HUES64 (cell line): ENCODE measurements around the gene CLK2.
"Not testable (repeated sequence)": the region's sequence is repeated elsewhere in the genome, so short reads cannot be mapped to it uniquely, and the experiment has no call there.

Source experiments
- H3K27ac ChIP-seq: 2 replicates; pipeline ENCODE4 v1.7.0; 2013; ENCODE audit warnings: low read depth, low read length, inconsistent platforms
- H3K27me3 ChIP-seq: 2 replicates; pipeline ENCODE4 v1.6.1; 2013; ENCODE audit warnings: mild to moderate bottlenecking, low read length; ENCODE audit not compliant: insufficient read depth
- H3K36me3 ChIP-seq: 2 replicates; pipeline ENCODE4 v1.6.1; 2013; ENCODE audit warnings: mild to moderate bottlenecking, low read length; ENCODE audit not compliant: insufficient read depth
- H3K4me1 ChIP-seq: 2 replicates; pipeline ENCODE4 v1.6.1; 2013; ENCODE audit warnings: mild to moderate bottlenecking, low read length, moderate library complexity; ENCODE audit not compliant: insufficient read depth
- H3K4me3 ChIP-seq: 2 replicates; pipeline ENCODE4 v1.5.1; 2013; ENCODE audit warnings: mild to moderate bottlenecking, low read length, moderate library complexity
- H3K9ac ChIP-seq: 2 replicates; pipeline ENCODE4 v1.6.1; 2013; ENCODE audit warnings: mild to moderate bottlenecking, low read depth, low read length
- H3K9me3 ChIP-seq: 2 replicates; pipeline ENCODE4 v1.6.1; 2013; ENCODE audit warnings: low read depth, low read length; ENCODE audit not compliant: insufficient read depth
- WGBS: fragments of 150-250, 120-280 bp; methylation state at CpG from one replicate; pipeline ENCODE4 v1.1.7; 2013; ENCODE audit warnings: missing lambda C conversion rate; 5-methylcytosine and 5-hydroxymethylcytosine counted together

Gene CLK2

DNA sequence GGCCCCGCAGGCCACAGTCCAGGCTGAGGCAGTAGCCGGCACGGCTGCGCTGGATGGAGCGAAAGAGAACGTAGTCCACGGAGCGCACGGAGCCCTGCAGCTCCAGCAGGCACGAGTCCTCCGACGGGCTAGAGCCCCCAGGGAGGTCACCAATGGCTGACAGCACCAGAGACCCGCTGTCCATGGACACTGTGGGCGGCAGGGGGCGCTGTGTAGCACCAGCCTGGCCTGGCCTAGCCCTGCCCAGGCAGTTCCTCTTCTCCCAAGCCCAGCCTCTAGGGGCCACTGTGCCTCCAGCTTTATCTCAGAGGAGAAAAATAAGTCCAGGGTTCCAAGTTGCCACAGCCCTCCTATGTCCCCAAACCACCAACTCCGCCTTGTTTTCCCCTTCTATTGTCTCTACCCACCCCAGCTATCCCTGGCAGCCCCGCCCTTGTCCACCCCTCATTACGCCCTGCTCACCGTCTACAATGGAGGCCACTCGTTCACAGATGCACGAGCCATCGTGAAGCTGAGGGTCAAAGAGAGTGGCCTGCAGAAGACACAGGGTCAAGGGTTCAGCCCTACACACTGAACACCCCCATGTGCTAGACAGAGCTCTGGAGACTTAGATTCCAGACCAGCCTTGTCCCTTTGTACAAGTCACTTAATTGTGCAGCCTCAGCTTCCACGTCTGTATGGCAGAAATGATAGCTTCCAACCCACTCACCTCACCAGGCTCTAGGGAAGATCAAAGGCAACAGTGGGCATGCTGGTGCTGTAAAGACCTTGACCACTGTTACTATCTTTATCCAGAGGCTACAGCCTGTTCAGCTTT is 22.5 kb downstream of the CLK2 start:
- peak overlapping the region; percentile 63 for H3K4me3 ChIP-seq
- no peak overlapping the region for H3K27ac ChIP-seq

DNA sequence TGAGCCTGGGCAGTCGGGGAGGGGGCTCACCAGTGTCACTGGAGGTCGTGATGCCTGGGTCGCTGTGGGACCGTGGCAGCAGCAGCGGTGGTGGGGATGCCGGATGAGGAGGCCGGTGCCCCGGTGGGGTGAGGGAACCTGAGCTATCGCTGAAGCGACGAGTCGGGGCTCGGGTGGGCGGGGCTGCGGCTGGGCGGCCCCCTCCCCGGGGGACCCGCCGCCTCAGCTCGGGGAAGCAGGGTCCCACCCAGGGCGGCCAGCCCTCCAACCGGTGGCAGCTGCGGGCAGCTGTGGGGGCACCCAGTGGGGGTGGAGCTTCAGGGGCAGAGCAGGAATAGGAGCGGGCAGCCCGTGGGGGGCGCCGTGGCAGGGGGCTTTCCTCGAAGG is 23.1 kb downstream of the CLK2 start:
- Histone ChIP-seq H3K36me3 (peaks cover 18% of the 10 kb centered on the region; the same call in 1 of the 2 replicates), H3K9ac (peak overlapping the region; percentile 40; the same call in 1 of the 2 replicates), H3K27me3 (peaks cover 5% of the 10 kb centered on the region; the same call in 1 of the 2 replicates), H3K27ac (no peak overlapping the region), H3K4me3 (peak overlapping the region; percentile 63), H3K4me1 (peaks cover 10% of the 10 kb centered on the region; the same call in 1 of the 2 replicates), H3K9me3 (no peaks in the 10 kb centered on the region)
- 41% methylated on average over 28 of the region's 28 CpGs for WGBS

More for the DNA sequence above, 22.5 kb downstream of the CLK2 start:
- H3K4me1 ChIP-seq: peaks cover 10% of the 10 kb centered on the region; the same call in 1 of the 2 replicates
- peaks cover 5% of the 10 kb centered on the region; the same call in 1 of the 2 replicates for H3K27me3 ChIP-seq
- WGBS: 23% methylated on average over 23 of the region's 23 CpGs
- peaks cover 18% of the 10 kb centered on the region; the same call in 1 of the 2 replicates for H3K36me3 ChIP-seq
- peak overlapping the region; percentile 40; the same call in 1 of the 2 replicates for H3K9ac ChIP-seq
- H3K9me3 ChIP-seq: no peaks in the 10 kb centered on the region

DNA sequence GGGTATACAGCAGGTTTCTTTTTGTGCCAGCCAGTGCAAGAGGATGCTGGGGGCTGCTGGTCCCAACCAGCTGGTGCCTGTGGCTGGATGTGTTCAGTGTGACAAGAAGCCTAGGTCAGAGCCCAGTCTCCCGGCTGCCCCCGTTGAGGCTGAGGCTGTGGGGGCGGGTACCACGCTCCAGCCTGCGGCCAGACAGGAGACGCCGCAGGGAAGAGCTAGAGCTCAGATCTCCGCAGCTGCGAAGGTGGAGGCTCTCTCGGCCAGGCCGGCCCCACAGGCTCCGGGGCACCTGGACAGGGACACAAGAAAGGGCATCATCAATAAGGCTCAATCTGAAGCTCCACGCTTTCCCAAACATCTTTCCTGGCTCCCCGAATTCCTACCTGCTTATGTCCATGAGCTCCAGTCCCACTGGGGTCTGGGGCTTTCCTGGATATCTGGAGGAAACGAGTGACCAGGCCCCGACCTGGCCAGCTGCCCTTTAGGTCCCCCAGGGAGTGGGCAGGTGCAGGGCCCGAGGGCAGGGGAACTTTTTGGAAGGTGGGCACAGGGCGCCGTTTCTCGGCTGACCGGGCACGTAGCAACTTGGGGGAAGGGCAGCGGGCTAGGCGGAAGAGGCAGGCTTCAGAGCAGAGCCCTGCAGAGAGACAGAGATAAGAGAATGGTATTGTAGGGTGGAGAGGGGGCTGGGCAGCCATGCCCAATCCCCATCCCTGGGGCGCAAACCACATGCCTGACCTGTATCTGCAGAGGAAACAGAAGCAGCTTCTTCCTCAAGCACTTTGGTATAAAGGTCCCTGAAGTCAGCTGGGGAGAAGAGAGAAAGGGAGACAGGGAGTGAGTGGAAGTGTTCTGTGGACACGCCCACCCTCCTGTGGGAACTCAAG is 25.4 kb downstream of the CLK2 start:
- H3K27me3 ChIP-seq: peaks cover 14% of the 10 kb centered on the region
- no peak overlapping the region for H3K27ac ChIP-seq
- no peak overlapping the region for H3K4me3 ChIP-seq
- H3K9me3 ChIP-seq: no peaks in the 10 kb centered on the region
- H3K36me3 ChIP-seq: peaks cover 18% of the 10 kb centered on the region; the same call in 1 of the 2 replicates
- 92% methylated on average over 26 of the region's 26 CpGs for WGBS
- no peak overlapping the region for H3K9ac ChIP-seq
- H3K4me1 ChIP-seq: peaks cover 5% of the 10 kb centered on the region; the same call in 1 of the 2 replicates

DNA sequence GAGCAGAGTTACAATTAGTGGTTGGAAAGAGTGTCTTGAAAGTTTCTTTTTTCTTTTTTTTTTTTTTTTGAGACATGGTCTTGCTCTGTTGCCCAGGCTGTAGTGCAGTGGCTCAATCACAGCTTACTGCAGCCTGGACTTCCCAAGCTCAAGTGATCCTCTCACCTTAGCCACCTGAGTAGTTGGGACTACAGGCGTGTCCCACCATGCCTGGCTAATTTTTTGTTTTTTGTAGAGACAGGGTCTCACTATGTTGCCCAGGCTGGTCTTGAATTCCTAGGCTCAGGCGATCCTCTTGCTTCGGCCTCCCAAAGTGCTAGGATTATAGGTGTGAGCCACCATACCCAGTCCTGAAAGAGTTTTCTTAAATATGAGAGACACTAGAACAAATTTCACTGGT is 26.5 kb downstream of the CLK2 start:
- not testable (repeated sequence) for H3K27ac ChIP-seq, H3K9ac ChIP-seq, H3K4me1 ChIP-seq, H3K4me3 ChIP-seq, H3K9me3 ChIP-seq
- peaks cover 18% of the 10 kb centered on the region; the same call in 1 of the 2 replicates for H3K36me3 ChIP-seq
- 87% methylated on average over 3 of the region's 3 CpGs for WGBS
- H3K27me3 ChIP-seq: peaks cover 14% of the 10 kb centered on the region

DNA sequence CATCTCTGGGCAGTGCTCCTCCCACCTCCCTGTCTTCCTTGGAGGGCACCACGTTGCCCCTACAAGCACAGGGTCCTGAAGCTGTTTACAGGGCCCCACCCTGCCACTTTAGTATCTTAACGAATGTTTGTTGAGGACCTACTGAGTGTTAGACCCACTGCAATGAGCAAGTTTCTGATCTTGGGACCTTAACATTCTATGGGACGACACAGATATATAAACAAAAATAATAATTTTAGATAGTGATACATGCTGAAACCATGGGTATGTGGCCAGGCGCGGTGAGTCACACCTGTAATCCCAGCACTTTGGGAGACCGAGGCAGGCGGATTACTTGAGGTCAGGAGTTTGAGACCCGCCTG is 28.2 kb downstream of the CLK2 start:
- H3K36me3 ChIP-seq: peaks cover 18% of the 10 kb centered on the region; the same call in 1 of the 2 replicates
- WGBS: 61% methylated on average over 7 of the region's 8 CpGs
- peaks cover 7% of the 10 kb centered on the region; the same call in 1 of the 2 replicates for H3K4me1 ChIP-seq
- H3K27me3 ChIP-seq: peaks cover 14% of the 10 kb centered on the region
- H3K9me3 ChIP-seq: no peaks in the 10 kb centered on the region
- peak overlapping the region; percentile 89 for H3K27ac ChIP-seq
- peak overlapping the region; percentile 65 for H3K4me3 ChIP-seq
- peak overlapping the region; percentile 86 for H3K9ac ChIP-seq

DNA sequence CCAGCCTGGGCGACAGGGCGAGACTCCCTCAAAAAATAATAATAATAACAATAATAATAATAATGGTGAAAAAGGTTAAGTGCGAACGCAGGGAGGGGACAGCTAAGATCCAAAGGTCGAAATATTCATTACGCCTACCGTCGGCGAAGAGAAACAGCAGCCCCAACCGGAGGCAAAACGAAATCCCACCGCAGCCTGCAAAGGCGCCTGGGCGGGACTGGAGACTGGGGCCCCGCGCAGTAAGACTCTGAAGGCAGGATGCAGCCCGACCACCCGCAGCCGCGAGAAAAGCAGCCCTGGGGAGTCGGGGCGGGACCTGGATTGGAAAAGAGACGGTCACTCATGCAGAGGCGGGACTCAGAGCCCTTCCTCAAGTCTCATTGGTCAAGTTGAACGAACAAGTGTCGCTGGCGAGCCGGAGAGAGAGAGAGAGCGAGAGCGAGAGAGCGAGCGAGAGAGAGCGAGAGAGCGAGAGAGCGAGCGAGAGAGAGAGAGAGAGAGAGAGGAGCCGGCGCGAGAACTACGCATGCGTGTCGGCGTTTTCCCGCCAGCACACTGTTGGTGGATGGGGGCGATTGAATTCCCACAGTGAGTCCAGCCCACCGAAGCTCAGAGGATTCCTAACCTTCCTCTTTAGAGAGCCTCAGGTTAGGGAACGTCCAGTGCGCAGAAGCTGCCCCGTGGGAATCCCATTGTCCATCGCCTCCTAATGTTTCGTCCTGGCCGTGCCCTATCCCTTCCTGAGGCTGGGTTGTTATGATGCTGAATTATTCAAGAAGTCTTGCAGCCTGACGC is 28.7 kb downstream of the CLK2 start:
- Histone ChIP-seq H3K27ac (peak overlapping the region; percentile 89), H3K4me1 (peaks cover 7% of the 10 kb centered on the region; the same call in 1 of the 2 replicates)
- under 1% methylated on average over 51 of the region's 53 CpGs for WGBS

DNA sequence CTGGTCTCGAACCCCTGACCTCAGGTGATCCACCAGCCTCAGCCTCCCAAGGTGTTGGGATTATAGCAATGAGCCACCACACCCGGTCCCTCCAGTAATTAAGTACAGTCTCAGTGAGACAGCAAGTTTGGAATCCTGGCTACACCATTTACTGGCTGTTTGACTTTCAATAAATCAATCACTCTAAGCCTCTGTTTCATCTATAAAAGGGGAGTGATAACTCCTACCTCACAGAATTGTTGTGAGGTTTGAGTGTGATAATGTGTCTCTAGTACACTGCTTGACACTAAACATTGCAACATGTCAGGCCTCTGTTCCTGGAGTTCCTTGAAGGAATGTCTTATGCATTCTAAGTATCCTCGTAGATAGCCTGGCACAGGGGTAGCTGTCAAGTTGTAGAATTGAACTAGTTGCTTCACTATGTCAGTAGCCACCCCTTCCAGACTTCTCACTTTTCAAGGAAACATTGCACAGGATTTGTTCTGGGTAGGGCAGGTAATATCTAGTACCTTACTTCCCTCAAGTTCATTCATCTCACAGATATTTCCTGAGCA is 30.4 kb downstream of the CLK2 start:
- peaks cover 14% of the 10 kb centered on the region for H3K27me3 ChIP-seq
- peaks cover 7% of the 10 kb centered on the region; the same call in 1 of the 2 replicates for H3K4me1 ChIP-seq
- H3K4me3 ChIP-seq: peak overlapping the region; percentile 65
- H3K36me3 ChIP-seq: peaks cover 10% of the 10 kb centered on the region; the same call in 1 of the 2 replicates
- no peak overlapping the region for H3K9ac ChIP-seq
- no peaks in the 10 kb centered on the region for H3K9me3 ChIP-seq
- no peak overlapping the region for H3K27ac ChIP-seq
- 91% methylated on average over 3 of the region's 3 CpGs for WGBS

More for the DNA sequence above, 28.7 kb downstream of the CLK2 start:
- Histone ChIP-seq H3K27me3 (peaks cover 14% of the 10 kb centered on the region), H3K9me3 (no peaks in the 10 kb centered on the region), H3K4me3 (peak overlapping the region; percentile 65), H3K36me3 (peaks cover 18% of the 10 kb centered on the region; the same call in 1 of the 2 replicates), H3K9ac (peak overlapping the region; percentile 86)

DNA sequence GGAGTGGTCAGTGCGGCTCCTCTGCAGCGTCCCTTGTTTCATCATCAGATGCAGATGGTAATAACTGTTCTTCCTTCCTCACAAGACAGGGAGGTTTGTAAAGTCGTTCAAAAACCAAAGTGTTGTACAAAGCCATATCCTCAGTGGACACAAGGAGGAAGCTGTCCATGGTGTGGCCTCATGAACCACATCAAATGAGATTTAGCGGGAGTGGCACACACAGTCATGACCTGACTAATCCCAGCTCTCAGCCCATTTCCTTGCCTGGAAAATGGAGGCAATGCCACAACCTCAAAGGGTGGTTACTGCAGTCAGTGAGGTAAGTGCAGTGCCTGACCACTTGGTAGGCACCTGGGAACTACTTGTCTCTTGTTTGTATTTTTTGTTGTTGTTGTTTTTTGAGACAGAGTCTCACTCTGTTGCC is 31.5 kb downstream of the CLK2 start:
- Histone ChIP-seq H3K27me3 (peaks cover 14% of the 10 kb centered on the region), H3K9me3 (no peaks in the 10 kb centered on the region), H3K36me3 (peaks cover 6% of the 10 kb centered on the region), H3K4me1 (peaks cover 7% of the 10 kb centered on the region; the same call in 1 of the 2 replicates), H3K4me3 (no peak overlapping the region), H3K27ac (no peak overlapping the region), H3K9ac (no peak overlapping the region)
- 89% methylated on average over 4 of the region's 4 CpGs for WGBS

DNA sequence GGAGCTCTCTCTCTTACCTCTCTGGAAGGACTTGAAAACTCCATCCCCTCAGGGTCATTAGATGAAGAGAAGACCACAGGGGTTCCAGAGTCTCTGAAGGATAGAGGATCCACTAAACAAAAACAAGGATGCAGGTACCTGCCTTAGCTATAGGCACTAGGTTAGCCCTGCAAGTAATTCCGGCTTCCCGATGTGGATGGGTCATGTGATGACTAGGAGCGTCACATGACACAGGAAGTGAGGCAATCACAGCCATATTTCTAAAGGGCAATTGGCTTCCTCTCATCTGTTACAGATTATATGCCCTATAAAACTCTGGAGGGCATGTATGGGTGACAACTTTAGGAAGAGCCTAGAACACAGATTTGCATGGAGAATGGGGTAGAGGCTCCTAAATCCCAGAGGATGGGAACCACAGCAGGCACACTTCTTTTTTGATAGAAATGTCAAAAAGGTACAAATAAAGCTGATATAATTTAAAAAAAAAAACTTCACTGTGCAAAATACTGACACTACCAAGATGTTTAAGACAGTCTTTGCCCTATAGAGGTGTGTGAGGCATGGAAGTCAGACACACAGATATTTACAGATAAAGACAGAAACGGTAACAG is 32.1 kb downstream of the CLK2 start:
- peaks cover 7% of the 10 kb centered on the region; the same call in 1 of the 2 replicates for H3K4me1 ChIP-seq
- no peaks in the 10 kb centered on the region for H3K9me3 ChIP-seq
- no peak overlapping the region for H3K27ac ChIP-seq
- H3K4me3 ChIP-seq: peak overlapping the region; percentile 56
- H3K9ac ChIP-seq: peak overlapping the region; percentile 64
- 27% methylated on average over 4 of the region's 4 CpGs for WGBS
- H3K36me3 ChIP-seq: peaks cover 13% of the 10 kb centered on the region
- peaks cover 10% of the 10 kb centered on the region for H3K27me3 ChIP-seq

DNA sequence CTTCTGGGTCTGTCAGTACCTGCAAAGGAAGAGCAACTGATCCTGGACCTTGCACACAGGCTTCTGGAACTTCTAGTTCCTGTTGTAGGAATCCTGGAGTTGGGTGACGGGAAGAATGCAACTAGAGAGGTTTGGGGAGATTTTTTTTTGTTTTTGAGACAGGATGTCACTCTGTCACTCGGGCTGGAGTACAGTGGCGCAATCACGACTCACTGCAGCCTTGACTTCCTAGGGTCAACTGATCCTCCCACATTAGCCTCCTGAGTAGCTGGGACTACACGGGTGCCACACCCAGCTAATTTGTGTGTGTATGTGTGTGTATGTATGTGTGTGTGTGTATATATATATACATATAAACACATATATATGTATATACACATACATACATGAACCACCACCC is 36.9 kb downstream of the CLK2 start:
- no peak overlapping the region for H3K9ac ChIP-seq
- no peak overlapping the region for H3K27ac ChIP-seq
- 93% methylated on average over 4 of the region's 5 CpGs for WGBS
- H3K36me3 ChIP-seq: peaks cover 16% of the 10 kb centered on the region
- no peak overlapping the region for H3K4me3 ChIP-seq
- no peaks in the 10 kb centered on the region for H3K27me3 ChIP-seq
- no peaks in the 10 kb centered on the region for H3K9me3 ChIP-seq
- 0 out of 2 replicates have a peak, but pooled peaks cover 2% of the 10 kb centered on the region for H3K4me1 ChIP-seq
